GM19372 (cell line): Measurements from ENCODE around the gene RAB35.
A peak's percentile ranks its signal among the peaks of the same experiment; 100 is the strongest.

Source experiments
- ATAC-seq: cut with Tn5 transposase; IDR thresholded peaks from one replicate; pipeline ENCODE4 v1.9.1; 2021; ENCODE audit warnings: mild to moderate bottlenecking, low read depth, moderate library complexity; ENCODE audit not compliant: unreplicated experiment

RAB35 gene

DNA sequence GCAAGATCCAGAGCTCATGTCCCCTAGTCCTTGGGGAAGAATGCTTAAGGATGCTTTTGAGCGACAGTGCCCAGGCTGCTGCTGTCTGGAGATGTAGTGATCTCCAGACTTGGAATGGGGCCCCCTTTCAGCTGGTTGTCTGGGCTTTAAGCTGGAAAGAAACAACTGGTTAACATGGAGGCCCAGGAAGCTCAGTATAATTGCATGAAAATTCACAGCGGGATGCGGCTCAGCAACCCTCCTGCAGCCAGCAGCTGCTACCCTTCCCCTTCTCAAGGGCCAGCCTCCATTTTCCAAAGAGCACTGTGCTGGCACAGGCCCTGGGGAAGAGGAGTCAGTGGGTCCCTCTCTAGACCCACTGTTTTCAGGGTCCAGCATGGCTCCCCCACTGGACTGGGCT is 26.3 kb downstream of the RAB35 start:
- ATAC-seq = no peak

DNA sequence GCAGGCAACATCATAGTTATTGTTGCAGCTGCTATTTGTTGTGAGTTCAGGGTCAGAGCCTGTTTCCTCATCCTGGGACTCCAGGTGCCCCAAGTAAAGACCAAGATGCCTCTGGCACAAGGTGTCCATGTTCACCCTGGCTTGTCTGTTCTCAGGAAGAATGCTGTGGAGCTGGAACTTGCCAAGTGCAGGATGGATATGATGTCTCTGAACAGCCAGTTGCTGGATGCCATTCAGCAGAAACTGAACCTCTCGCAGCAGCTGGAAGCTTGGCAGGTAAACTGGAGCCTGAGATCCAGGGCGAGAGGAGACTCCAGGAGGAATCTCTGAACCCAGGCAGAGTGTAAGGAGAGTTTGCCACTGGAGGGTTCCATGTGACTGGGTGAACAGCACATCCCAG is 26.8 kb downstream of the RAB35 start:
- ATAC-seq = no peak

DNA sequence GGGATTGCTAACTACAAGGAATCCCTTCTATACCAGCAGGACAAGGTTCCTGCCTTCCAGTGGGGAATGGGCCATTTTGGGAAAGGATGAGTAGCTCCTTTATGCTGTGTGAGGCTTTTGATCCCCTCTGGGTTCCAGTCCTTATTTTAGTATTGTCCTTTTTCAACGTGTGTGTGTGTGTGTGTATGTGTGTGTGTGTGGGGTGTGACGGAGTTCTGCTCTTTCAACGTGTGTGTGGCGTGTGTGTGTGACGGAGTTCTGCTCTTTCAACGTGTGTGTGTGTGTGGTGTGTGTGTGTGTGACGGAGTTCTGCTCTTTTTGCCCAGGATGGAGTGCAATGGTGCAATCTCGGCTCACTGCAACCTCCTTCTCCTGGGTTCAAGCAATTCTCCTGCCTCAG is 27.4 kb downstream of the RAB35 start:
- ATAC-seq = no peak

DNA sequence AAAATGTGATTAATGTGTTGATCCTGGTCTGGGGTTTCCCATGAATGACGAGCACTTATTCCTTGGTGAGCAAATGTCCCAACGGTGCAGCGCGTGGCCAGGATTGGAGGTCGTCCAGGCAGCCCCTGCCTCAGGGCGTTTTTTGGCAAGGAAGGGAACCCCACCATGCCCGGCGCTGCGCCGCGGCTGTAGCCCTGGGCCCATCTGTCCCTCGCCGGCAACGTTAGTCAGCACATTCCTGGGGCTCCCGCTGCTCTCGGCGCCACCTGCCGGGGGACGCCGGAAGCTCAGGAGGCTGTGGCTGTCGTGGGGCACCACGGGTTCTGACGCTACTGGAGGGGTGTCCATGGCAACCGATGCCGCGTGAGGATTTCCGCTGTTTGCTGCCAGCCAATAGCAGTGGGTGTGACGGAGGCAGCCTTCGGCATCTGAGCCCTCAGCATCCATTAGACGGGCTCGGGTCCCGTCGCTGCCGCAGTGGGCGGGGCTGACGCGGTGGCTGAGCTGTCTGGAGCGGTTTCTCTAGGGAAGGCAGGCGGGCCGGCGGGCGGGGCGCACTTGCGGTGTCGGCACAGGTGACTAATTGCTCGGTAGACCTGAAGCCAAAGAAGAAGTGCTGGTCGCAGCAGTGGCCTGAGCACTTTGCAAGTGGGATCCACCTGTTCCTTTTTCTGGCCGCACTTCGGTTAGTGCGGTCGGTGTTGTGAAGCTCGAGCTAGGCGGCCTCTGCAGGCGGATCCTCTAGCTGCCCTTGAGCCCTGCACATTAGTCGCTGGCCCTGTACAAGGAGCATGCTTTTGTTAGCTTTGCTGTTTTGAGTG is 29.5 kb downstream of the RAB35 start:
- ATAC-seq = peak; percentile 99

DNA sequence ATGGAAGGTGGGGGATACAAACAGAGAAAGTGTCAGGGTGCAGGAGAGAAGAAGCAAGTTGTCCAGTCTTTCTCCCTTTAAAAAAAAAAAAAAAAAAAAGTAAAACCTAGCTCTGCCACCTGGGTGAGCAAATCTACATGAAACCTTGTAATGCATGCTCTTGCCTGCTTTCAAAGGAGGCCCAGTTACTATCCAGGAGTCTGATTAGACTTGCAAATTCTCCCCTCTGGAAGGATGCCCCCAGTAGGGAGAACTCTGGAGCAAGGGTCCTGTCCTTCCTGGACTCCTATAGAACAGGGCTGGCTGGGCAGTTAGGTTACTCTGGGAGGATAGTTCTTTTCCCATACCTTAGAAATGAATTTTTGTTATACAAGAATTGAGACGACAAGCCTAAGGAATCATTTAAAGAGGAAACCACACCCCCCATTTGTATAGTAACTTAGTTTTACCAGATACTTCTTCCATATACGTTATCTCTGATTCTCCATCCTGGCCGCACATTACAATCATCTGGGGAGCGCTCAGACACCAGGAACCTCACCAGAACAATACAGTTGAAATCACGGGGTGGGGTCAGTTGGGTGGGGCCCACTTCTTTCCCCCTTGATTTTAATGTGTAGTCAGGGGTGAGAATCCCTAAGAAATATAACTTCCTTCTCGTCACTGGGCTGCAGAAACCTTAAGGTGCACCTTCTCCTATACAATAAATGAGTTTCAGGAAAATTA is 30.5 kb downstream of the RAB35 start:
- no peak for ATAC-seq

DNA sequence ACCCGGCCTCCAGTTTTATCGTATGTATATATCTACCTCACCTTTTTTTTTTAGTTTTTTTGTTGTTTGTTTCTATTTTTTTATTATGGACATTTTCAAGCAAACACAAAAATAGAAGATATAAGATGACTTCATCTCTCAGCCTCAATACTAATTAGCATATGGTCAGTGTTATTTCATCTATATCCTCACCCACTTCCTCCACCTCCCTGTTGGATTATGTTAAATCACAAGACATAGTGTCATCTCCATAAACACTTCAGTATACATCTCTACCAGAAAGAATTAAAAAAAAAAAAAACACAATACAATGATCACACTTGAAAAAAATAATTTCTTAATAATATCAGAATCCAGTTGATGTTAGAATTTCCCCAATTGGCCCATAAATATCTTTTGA is 34.9 kb downstream of the RAB35 start:
- no peak for ATAC-seq

DNA sequence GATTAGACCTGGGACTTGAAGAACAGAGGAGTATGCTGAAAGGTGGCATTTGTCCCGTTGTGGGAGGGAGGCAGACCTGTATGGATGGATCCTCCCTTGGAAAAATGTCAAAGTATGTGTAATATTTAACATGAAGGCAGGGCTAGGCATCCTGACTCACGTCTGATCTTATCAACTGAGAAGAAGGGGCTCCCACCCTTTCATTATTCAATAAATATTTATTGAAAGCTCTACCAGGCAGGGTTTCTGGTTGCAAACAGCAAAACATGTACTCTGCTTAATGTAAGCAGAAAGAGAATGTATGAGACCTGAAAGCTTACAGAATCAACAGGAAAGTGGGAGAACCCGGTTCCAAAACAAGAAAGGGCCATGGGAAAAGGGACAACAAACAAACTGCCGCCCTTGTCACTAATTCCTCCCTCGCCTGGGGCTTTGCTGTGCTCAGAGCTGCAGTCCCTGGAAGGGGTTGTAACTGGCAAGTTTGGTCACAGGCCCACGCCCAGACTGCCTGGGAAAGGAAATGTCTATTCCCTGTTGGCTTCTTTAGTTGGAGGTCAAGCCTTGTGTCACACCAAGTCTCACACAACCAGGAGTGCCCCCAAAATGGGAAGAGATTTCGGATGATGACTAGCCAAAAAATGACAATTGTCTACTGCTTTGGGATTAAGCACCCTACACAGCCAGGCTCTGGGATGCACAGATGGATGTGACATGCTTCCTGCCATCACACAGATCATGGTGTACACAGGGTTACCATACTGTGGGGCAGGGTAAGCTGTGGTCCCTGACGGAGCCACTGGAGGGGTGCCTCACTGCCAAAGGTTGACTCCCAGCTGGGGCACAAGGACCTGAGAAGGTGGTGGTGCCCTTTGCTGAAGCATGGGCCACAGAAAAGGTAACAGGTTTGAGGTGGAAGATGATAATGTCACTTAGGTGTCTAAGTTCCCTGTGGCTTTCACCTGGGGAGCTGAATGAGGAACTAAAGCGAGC is 36.8 kb downstream of the RAB35 start:
- ATAC-seq = no peak

DNA sequence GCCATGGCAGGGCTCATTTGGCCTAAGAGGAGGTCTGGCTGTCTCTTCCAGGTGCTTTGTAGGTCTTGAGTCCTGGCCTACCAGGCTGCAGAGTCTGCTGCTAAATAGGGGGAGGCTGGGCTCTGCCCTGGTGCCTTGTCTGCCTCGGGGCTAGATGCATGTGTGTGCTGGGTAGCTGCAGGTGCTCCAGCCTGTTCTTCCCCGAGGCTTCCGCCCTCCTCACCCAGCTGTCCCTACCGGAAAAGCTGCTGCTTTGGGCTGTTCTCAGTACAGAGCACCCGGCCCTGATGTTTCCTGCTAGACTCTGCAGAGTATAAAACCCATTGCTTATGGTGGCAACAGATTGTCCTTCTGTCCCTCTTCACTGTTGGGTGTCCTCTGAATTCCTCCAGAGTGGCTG is 37.7 kb downstream of the RAB35 start:
- no peak for ATAC-seq

DNA sequence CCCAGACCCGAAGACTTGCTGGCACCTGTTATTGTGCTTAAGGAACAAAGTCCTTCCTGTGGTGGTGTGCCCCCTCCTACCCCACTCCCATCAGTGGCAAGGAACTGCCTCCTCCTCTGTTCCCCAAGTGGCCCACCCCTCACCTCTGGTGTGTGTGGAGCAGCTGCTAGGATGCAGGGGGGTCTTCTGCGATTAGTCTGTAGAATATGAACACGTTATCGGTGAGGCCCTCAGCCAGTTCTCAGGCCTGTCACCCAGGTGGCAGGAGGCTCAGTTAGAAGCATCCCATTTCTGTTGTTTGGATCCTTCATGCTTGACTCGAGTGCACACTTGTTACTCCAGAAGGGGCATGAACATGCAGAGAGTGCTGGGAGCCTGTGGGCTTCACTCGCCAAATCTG is 39.3 kb downstream of the RAB35 start:
- no peak for ATAC-seq

DNA sequence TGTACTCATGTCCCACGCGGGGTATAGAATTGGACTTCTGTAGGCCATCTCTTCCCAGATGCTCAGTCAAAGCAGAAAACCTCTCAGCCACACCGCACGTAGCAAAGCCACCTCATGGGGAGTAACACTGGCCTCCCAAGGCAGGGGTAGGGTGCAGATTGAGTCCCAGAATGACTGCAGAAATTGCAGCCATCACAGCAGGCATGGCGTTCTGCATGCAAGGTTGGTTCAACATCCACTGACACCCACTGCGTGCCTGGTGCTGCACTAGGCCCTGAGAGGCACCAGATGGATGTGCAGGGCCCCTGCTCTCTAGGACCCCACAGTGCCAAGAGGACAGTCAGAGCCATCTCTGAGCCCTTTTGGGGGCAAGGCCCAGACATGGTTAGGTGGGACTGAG is 39.9 kb downstream of the RAB35 start:
- ATAC-seq = no peak

DNA sequence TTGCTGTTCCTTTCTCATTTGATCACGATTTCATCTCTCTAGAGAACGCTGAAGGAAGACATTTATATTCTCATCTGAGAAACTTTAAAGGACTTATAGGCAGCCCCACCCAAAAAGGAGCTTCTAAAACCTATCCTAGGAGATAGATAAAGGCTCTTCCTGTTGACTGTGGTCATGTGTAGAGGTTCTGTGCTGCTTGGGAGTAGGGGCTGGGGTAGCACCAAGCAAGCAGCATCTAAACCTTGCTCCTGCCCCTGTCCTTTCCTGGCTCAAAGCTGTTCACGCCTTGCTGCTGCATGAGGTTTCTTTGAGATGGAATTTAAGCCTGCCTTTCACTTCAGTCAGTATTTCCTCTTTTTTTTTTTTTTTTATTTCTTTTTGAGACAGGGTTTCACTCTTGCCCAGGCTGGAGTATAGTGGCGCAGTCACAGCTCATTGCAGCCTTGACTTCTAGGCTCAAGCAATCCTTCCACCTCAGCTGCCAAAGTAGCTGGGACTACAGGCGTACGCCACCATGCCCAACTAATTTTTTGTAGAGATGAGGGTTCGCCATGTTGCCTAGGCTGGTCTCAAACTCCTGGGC is 41.4 kb downstream of the RAB35 start:
- no peak for ATAC-seq

DNA sequence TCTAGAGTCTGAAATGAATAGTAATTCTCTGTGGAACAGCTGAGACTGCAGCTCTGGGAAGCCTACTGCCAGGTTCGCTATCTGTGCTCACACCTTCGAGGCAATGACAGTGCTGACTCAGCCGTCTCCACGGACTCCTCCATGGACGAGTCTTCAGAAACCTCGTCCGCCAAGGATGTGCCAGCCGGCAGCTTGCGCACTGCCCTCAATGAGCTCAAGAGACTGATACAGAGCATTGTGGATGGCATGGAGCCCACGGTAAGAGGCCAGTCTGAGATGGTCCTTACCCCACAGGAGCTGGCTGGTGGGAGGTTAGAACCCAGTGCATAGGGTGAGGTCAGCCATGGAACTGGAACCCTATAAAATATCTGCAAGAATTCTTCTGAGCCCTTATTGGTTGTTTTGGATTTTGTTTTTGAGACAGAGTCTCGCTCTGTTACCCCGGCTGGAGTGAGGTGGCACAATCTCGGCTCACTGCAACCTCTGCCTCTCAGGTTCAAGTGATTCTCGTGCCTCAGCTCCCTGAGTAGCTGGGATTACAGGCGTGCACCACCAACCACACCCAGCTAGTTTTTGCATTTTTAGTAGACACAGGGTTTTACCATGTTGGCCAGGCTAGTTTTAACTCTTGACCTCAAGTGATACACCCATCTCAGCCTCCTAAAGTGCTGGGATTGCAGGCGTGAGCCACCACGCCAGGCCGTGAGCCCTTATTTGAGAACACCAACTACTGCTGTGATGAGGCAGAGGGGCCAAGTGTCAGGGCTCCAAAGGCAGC is 43.9 kb downstream of the RAB35 start:
- ATAC-seq = no peak

DNA sequence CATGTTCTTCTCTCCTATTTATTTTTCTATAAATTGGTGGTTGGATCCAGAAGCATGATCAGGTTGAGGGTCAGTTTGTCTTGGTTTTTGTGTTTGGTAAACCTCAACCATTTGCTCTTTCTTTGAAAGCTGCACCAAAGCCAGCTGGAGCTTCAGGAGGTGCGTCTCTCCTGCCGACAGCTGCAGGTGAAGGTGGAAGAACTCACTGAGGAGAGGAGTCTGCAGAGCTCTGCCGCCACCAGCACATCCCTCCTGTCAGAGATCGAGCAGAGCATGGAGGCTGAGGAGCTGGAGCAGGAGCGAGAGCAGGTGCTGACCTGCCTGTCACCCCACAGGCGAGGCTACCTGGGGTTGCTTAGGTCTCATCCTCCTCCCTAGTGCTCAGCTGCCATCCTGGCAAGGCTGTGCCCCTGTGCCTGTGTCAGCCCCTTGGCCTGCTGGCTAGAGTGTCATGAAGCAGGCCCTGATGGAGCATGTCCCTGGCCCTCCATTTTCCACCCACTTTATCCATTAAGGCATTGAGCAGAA is 45.0 kb downstream of the RAB35 start:
- no peak for ATAC-seq

DNA sequence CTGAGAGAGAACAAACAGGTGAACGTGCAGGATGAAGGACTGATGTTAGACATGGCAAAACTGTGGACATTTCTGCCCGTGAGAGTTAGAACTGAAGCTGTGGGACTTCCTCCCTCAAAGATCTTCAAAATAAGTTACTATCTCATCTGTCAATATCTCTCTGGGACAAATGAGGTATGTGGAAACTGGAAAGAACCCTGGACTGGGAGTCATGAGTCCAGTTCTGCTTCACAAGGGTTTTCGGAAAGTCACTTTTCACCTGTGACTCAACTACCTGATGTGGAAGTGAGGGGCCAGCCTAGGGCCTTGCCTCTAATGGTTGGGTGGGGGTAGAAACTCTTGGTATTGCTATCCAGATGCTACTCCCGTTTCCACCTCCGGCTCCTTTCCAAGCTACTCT is 47.3 kb downstream of the RAB35 start:
- ATAC-seq = no peak

DNA sequence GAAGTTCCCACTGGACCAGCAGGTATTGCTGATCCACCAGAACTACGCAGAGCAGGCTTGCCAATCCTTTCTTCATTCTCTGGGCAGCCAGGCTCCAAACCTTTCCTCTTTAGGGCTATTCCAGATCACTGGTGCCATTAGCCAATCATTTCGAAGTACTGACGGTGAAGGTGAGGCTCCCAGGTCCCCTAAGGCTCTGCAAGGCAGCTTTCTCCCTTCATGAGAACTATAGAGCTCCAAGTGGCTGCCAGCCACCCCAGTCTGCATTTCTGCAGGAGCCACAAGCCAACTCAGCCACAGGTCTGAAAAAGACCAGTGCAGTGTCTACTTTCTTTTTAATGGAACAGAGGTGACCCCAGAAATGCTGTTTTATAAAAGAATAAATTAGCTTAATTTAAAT is 48.7 kb downstream of the RAB35 start:
- no peak for ATAC-seq

DNA sequence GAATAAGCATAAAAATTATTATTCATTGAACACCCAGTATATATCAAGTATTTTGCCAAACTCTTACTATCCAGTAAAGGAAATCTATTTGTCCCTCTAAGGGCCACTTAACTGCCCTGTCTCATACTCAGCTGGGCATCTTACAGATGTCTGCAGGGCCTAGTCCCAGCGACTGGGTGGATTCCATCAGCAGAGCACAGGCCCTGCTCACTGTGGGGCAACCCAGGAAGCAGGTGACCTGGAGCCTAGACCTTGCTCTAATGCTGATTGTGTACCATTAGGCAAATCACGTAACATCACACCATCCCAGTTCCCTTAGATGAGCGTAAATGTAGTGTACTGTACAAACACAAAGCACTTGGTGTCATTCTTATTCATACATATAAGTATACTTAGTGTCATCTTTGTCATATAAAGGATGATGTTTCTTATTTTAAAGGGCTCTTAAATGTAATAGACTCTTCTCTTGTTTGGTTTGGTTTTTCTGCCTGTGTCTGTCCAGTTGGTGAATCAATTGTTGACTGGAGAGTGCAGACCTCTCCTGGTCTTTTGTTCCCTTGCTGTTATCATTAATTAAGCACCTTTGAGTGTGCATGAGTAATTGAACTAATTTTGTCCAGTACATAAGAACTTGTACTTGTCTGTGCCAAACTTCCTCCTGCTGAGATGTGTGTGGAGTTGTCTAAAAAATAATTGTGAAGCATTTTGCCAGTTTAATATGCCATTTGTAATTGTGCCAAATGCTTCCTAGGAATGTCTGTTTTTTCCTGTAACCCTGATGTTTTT is 49.3 kb downstream of the RAB35 start:
- no peak for ATAC-seq

DNA sequence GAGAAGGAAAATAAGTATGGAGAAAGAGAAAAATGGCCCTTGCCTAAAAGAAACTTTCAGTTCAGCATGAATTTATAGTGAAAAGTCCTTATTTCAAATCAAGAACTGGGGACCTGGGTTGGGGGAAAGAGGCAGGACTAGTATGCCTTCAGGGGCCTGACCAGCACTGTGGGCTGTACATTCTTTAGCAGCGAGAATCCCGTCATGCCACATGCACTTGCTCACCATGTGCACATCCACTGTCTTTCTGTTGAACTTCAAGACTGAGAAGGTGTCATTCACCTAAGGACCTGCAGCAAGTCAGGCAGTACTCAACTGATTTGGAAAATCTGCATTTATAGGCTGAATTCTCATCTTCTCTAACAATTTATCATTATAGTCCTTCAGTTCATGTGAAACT is 50.2 kb downstream of the RAB35 start:
- no peak for ATAC-seq

DNA sequence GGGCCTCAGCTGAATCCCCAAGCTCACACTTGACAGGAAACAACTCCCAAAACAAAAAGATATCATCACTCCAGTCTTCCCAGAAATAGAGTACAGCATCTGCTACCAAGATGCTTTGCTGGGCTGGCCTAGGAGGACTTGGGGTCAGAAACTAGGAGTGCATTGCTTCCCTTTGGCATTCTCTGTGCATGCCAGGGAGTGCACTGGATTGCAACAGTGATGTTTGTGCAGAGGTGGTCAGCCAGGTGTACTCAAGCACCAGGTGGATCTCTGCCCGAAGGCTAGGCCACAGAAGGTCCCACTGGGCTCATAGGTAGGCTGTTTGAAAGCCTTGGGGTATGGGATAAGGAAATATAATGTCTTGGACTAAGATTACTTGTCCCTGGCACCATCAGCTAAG is 51.1 kb downstream of the RAB35 start:
- ATAC-seq = no peak
